Parathyroid adenoma (tissue), 2 donors: ENCODE results near the gene SHC3.

Experiments
- H2AFZ ChIP-seq: fragments of 300-600 bp; sonication (generic); one replicate; pipeline ENCODE4 v1.7.0; 2017; ENCODE audit warnings: antibody characterized with exemption, mild to moderate bottlenecking
- H3K27ac ChIP-seq: fragments of 300-600 bp; sonication (generic); one replicate; pipeline ENCODE4 v1.7.0; 2017
- H3K27me3 ChIP-seq: fragments of 300-600 bp; sonication (generic); one replicate; pipeline ENCODE4 v1.7.0; 2017; ENCODE audit warnings: low read length; ENCODE audit not compliant: control insufficient read depth, insufficient read depth
- H3K36me3 ChIP-seq: fragments of 300-600 bp; sonication (generic); one replicate; pipeline ENCODE4 v1.7.0; 2017; ENCODE audit warnings: low read length; ENCODE audit not compliant: control insufficient read depth, insufficient read depth
- H3K4me1 ChIP-seq: fragments of 300-600 bp; sonication (generic); one replicate; pipeline ENCODE4 v1.7.0; 2017; ENCODE audit warnings: control low read depth
- H3K4me2 ChIP-seq: fragments of 300-600 bp; sonication (generic); one replicate; pipeline ENCODE4 v1.7.0; 2017; ENCODE audit warnings: low read length
- H3K4me3 ChIP-seq: fragments of 300-600 bp; sonication (generic); one replicate; pipeline ENCODE4 v1.7.0; 2017; ENCODE audit warnings: low read depth, low read length
- H3K79me2 ChIP-seq: fragments of 300-600 bp; sonication (generic); one replicate; pipeline ENCODE4 v1.7.0; 2017; ENCODE audit warnings: control low read depth
- H3K9ac ChIP-seq: fragments of 300-600 bp; sonication (generic); one replicate; pipeline ENCODE4 v1.7.0; 2017; ENCODE audit warnings: mild to moderate bottlenecking
- H3K9me3 ChIP-seq: fragments of 300-600 bp; sonication (generic); one replicate; pipeline ENCODE4 v1.7.0; 2017; ENCODE audit warnings: low read length; ENCODE audit not compliant: control insufficient read depth
- CTCF ChIP-seq: fragments of 300-600 bp; sonication (generic); IDR thresholded peaks from one replicate; pipeline ENCODE4 v1.7.0; 2017; ENCODE audit warnings: antibody characterized with exemption, mild to moderate bottlenecking
- donor health status: primary hyperparathyroidism.

Gene SHC3

GRCh38 chr9:89095761-89096528 lies 82.7 kb downstream of the SHC3 start:
- Histone ChIP-seq H3K79me2 (no peaks in the 10 kb centered on the region), H3K9me3 (no peaks in the 10 kb centered on the region), H3K4me2 (no peak overlapping the region), H3K27me3 (no peaks in the 10 kb centered on the region), H3K9ac (no peak overlapping the region), H3K4me3 (no peak overlapping the region), H3K36me3 (no peaks in the 10 kb centered on the region), H3K27ac (no peak overlapping the region), H2AFZ (no peak overlapping the region), H3K4me1 (no peaks in the 10 kb centered on the region)
- TF ChIP-seq CTCF: no peak

GRCh38 chr9:89093201-89093975 lies 85.2 kb downstream of the SHC3 start:
- no peaks in the 10 kb centered on the region for H3K79me2 ChIP-seq
- no peak overlapping the region for H3K27ac ChIP-seq
- no peaks in the 10 kb centered on the region for H3K36me3 ChIP-seq
- H3K9ac ChIP-seq: no peak overlapping the region
- no peak overlapping the region for H3K4me3 ChIP-seq
- H3K4me1 ChIP-seq: no peaks in the 10 kb centered on the region
- H2AFZ ChIP-seq: no peak overlapping the region
- H3K27me3 ChIP-seq: no peaks in the 10 kb centered on the region
- H3K4me2 ChIP-seq: no peak overlapping the region
- no peak for TF ChIP-seq CTCF
- H3K9me3 ChIP-seq: no peaks in the 10 kb centered on the region

- no peak overlapping the region for H3K27ac ChIP-seq
- H3K79me2 ChIP-seq: no peaks in the 10 kb centered on the region
- no peak overlapping the region for H3K4me3 ChIP-seq
- H3K4me1 ChIP-seq: no peaks in the 10 kb centered on the region
- H2AFZ ChIP-seq: no peak overlapping the region
- H3K9me3 ChIP-seq: no peaks in the 10 kb centered on the region
- H3K36me3 ChIP-seq: no peaks in the 10 kb centered on the region
- no peaks in the 10 kb centered on the region for H3K27me3 ChIP-seq
- H3K9ac ChIP-seq: no peak overlapping the region
- H3K4me2 ChIP-seq: no peak overlapping the region
- TF ChIP-seq CTCF: no peak
These were observed 89.4 kb downstream of the SHC3 start for GRCh38 chr9:89089176-89089575.

- Histone ChIP-seq H3K4me3 (no peak overlapping the region), H2AFZ (no peak overlapping the region), H3K4me1 (no peaks in the 10 kb centered on the region), H3K36me3 (no peaks in the 10 kb centered on the region), H3K9me3 (no peaks in the 10 kb centered on the region), H3K79me2 (no peaks in the 10 kb centered on the region), H3K9ac (no peak overlapping the region), H3K4me2 (no peak overlapping the region), H3K27me3 (no peaks in the 10 kb centered on the region), H3K27ac (no peak overlapping the region)
- no peak for TF ChIP-seq CTCF
These were observed 95.0 kb downstream of the SHC3 start for GRCh38 chr9:89083626-89084025.
